GM18870 (cell line): ENCODE results near the gene TRAPPC2B.
"Not testable (repeated sequence)": the region's sequence is repeated elsewhere in the genome, so short reads cannot be mapped to it uniquely, and the experiment has no call there.

Experiments
- ATAC-seq: cut with Tn5 transposase; IDR thresholded peaks from one replicate; pipeline ENCODE4 v1.9.1; 2021; ENCODE audit warnings: moderate library complexity; ENCODE audit not compliant: unreplicated experiment

Gene TRAPPC2B

DNA sequence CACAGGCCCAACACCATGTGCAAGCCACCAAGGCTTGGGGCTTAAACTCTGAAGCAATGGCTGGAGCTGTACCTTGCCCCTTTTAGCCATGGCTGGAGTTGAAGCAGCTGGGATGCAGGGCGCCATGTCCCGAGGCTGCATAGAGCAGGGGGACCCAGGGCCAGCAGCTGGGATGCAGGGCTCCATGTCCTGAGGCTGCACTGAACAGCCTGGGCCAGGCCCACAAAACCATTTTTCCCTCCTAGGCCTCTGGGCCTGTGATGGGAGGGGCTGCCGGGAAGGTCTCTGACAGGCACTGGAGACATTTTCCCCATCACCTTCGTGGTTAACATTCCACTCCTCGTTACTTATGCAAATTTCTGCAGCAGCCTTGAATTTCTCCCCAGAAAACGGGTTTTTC lies 10.8 kb downstream of the TRAPPC2B start:
- ATAC-seq, result no peak

DNA sequence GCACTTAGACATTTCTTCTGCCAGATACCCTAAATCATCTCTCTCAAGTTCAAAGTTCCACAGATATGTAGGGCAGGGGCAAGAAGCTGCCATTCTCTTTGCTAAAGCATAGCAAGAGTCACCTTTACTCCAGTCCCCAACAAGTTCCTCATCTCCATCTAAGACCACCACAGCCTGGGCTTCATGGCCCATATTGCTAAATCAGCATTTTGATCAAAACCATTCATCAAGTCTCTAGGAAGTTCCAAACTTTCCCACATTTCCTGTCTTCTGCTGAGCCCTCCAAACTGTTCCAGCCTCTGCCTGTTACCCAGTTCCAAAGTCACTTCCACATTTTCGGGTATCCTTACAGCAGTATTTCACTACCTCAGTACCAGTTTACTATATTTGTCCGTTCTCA lies 11.3 kb downstream of the TRAPPC2B start:
- not testable (repeated sequence) for ATAC-seq

DNA sequence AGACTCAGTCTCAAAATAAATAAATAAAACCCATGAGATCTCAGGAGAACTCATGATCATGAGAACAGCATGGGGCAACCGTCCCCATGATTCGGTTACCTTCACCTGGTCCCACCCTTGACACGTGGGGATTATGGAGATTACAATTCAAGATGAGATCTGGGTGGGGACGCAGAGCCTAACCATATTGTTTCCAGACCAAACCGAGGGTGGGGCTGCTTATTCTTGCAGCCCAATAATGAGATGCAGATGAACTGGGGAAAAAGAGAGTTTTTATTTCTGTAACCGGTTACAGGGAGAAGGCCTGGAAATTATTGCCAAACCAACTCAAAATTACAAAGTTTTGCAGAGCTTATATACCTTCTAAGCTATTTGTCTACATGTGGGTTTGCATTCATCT lies 12.8 kb downstream of the TRAPPC2B start:
- no peak for ATAC-seq

DNA sequence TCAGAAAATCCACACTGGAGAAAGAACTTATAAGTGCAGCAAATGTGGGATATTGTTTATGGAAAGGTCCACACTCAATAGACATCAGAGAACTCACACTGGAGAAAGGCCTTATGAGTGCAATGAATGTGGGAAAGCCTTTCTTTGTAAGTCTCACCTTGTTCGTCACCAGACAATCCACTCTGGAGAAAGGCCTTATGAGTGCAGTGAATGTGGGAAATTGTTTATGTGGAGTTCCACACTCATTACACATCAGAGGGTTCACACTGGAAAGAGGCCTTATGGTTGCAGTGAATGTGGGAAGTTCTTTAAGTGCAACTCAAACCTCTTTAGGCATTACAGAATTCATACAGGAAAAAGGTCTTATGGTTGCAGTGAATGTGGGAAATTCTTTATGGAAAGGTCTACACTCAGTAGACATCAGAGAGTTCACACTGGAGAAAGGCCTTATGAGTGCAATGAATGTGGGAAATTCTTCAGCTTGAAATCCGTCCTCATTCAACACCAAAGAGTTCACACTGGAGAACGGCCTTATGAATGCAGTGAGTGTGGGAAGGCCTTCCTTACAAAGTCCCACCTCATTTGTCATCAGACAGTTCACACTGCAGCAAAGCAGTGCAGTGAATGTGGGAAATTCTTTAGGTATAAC lies 14.3 kb downstream of the TRAPPC2B start:
- no peak for ATAC-seq

DNA sequence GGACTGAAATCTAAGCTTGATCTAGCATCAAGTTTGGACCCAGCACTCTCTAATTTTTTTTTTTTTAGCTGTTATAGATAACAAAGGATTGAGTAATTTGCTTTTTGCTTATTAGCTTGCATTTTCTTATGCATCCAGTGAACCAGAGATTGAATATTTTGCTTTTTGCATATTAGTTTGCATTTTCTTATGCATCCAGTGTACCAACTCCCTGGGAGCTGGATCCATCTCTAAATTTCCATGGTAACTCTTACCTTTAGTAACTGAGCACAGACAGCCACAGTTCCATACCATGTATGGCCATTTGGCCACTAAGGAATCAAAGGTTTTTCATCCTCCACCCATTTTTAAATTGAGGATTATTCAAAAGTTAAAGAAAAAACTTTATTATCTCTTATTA lies 17.6 kb downstream of the TRAPPC2B start:
- no peak for ATAC-seq

DNA sequence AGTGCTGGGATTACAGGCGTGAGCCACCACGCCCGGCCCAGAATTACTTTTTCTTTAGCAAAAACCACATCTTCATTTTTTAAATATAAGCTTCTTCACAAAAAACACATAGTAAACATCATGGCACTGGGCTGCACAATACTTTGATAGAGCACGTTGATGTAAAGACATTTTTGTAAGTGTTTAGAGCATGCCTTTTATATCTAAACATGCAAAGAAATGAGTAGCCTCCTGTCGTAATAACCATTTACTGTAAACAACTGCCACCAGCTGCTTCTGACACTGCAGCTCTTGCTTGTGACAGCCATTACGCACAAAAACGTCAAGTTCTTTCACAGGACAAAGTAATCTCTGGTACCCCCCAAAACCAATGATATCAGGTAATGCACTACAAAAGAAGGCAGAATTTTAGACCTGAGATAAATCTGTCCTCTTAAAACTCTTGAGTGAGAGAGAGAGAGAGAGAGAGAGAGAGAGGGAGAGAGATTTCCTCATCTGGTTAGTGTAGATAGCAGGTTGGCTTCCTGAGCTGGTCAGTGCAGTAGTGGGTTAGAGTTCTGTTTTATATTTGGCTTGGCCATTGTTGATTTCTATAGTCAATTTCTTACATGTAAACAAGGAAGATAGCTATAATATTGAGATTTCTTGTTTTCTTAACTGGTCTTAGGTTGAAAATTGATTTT lies 19.6 kb downstream of the TRAPPC2B start:
- ATAC-seq, result no peak

DNA sequence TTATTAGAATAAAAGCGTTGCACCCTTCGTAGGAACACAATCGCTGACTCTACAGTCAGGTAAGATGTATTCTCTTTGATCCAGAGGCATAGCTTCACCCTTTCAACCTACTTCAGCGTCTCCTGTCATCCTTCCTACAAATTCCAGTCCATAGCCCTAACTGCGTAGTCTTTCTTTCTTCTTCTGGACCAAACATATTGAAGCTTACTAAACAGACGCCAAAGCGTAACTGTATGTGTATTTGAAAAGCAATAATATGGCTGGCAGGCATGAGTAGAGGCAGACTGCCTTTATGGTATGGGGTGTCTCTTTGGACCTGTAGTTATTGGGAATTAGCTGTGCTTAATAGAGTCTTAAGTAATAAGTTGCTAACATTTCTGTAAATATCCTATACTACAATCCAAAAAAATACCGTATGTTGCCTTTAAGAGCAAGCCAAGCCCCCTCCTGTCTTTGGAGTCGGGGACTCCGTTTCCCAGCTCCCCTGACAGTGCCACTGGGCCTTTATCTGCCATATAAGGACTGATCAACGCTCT lies 25.9 kb downstream of the TRAPPC2B start:
- no peak for ATAC-seq

DNA sequence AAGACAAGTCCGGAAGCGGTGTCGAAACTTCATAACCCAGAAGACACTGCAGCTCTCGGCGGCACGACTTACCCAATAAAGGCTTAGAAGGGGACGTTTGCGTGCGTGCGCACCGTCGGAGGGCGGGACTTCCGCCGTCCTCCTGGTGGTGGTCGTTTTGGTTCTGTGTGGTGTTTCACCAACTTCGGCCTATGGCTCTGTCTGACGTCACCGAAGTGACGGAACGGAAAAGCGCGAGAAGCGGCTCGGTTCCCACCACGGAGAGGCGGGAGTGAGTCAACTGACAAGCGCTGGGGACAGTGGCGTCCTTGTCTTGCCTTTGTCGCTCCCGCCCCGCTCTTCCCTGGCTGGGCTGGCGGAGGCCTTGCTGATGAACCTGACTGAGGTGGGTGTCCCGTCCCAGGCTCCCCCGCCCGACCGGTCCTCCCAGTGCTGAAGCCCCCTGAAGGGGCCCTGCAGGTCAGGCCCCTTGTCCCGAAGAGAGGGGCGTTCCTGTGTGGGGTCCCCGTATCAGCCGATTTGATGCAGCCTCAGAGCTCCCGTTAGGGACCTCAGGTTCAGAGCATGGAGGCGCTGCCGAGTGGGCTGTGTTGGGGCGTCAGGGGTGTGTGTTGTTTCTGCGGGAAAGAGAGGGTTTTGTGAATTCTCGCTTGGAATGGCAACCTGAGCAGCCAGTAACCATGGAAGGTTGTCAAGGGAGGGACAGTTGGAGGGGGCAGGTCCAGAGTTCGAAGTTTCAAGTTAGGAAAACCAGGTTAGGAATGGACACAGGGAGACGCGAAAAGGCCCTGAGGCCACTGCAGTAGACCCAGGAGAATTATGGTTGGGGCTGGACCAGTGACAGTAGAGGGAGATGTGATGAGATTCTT lies 26.6 kb downstream of the TRAPPC2B start, which contains the start of gene ZNF548:
Gene ZNF548, plus strand, starts transcription at position 125 of the 869 bp plus-strand sequence. Its CDS starts 246 bp downstream, at position 371.
- ATAC-seq, result peak; percentile 98

DNA sequence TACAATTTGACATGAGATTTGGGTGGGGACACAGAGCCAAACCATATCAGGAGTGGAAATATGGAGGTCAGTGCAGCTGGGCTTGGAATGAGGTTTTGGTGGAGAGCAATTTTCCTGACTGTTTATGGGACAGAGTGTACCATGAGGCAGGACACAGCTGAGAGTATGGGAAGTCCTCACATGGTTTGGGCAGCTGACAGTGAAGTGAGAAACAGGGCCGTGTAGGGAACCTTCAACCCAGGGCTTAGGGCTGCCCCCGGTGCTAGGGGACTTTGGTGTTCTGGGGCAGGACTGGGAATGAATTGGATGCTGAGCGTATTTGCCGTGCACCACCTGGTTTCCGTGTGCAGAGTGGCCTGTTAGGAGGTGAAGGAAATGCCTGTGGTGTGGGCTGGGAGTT lies 32.4 kb downstream of the TRAPPC2B start:
- no peak for ATAC-seq

DNA sequence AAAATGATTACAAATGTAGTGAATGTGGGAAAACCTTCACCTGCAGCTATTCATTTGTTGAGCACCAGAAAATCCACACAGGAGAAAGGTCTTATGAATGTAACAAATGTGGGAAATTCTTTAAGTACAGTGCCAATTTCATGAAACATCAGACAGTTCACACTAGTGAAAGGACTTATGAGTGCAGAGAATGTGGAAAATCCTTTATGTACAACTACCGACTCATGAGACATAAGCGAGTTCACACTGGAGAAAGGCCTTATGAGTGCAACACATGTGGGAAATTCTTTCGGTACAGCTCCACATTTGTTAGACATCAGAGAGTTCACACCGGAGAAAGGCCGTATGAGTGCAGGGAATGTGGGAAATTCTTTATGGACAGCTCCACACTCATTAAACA lies 35.5 kb downstream of the TRAPPC2B start:
- no peak for ATAC-seq

DNA sequence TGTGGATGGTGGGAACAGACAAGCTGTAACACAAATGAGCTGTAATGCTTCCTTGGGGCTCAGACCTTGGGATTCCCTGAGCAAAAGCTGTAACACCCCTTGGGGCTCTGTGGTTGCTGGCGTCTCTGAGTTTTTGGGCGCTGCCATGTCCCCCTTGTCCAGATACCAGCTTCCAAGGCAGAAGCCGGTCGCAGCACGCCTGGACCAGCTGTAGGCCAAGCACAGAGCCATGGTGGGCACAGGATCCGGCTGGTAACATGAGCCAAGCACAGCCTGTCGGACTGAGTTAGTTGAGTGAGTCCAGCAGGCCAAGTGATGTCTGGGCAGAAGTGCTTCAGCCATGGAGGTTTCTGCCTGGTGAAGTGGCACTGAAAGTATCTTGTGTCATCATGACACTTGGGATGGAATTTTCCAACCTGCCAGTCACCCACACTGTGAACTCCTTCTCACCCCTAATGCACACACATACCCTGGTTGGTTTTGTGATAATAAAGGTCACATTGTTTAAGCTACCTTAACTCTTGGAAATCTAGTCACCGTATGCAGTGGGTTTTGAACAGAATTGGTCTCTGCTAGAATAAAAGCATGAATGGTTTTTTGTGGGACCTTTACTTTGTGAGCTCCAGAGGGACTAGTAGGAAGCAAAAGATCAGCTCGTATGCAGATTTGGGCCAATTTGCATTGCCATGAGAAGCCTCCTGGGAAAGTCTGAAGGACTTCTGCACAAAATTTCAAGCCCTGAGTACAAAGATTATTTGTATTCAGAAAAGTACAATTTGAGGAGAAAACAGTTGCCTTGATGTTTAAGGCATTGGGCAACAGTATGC lies 40.6 kb downstream of the TRAPPC2B start:
- ATAC-seq, result no peak

DNA sequence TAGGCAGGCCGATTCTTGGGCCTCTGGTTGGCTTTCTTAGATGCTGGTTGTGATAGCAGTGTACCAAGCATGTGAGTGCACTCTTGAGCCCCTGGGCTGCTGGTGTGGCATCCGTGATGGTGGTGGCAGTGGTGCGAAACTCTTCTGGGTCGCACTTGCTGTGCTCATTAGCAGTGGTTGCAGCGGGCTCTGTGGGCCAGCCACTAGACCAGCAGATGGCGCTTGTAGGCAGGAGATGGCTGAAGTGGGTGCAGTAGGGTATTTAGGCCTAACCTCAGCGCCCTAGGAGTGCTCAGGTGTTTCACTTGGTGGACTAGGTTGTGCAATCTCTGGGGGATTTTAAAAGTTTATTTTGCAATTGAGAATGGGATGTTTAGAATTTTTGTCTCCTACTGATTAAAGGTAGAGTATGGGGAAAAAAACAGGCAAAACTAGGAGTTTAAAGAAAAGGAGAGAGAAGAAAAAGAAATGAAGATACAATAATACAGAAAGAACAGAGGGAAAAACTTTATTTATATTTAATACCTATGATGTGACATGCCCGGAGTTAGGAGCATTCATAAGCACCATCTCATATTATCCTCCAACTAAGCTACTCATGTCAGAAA lies 43.3 kb downstream of the TRAPPC2B start:
- no peak for ATAC-seq

DNA sequence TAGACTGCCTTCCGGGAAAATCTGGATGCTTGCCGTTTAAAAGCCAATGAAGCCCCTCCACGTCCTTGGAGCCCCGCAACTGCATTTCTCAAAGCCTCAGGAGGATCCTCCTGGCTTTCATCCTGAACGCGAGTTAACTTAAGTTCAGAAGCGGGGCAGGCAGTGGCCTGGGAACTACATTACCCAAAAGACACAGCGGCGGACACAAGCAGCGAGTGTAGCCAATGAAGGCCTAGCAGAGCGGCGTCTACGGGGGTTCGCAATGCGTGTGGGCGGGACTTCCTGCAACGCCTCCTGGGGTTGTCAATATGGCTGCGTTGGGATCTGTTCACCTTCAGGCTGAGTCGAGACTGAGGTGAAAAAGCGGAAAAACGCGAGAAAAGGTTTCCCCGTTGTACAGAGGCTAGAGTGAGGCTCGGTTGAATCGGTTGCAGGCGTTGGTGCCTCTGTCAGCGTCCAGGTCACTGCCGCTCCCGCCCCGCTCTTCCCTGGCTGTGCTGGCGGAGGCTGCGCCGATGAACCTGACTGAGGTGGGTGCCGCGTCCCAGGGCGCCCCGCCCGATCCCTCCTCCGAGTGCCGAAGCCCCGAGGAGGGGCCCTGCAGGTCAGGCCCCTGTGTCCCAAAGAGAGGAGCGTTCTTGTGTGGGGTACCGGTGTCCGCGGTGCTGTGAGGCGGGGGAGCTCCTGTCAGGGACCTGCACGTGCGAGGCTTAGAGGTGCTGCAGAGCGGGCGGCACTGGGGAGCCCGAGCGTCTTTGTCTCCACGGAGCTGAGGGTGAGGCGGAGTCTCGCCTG lies 47.7 kb downstream of the TRAPPC2B start, which contains the start of gene ZNF17:
Gene ZNF17, plus strand, starts transcription at position 285 of the 795 bp plus-strand sequence. CDS start 2,455 bp downstream, outside the sequence.
- peak; percentile 94 for ATAC-seq
